Glomerular endothelial cell (primary cell): ENCODE data around the gene DGKK. TPM values are rescaled to one million over a fixed set of nuclear protein-coding genes. Genes with fewer than 3 reads are reported as not detected.

Source experiments
- DNase-seq: peaks from one replicate; pipeline ENCODE4 v3.0.0-alpha.2; 2011; ENCODE audit warnings: low read depth, low spot score; ENCODE audit errors: extremely low read depth
- total RNA-seq: library from RNA; depleted of rRNA; stranded (reverse); fragments of >200 nt; gene quantifications from 2 replicates; pipeline ENCODE4 v1.2.3, GENCODE V29; 2015

Gene DGKK
- not detected in 2 replicates for total RNA-seq

- no peak for DNase-seq
These were observed at the start of gene DGKK for GRCh38 chrX:50470103-50471031. Gene DGKK (minus strand): TSS chrX:50470825. CDS start chrX:50470678, 147 bp downstream.

- DNase-seq = no peak
These were observed 44.2 kb upstream of the DGKK start for GRCh38 chrX:50514811-50515210.

GRCh38 chrX:50497114-50497513, 26.5 kb upstream of the DGKK start:
- no peak for DNase-seq

GRCh38 chrX:50495616-50496015, 25.0 kb upstream of the DGKK start:
- DNase-seq = no peak

- no peak for DNase-seq
These were observed 22.1 kb upstream of the DGKK start for GRCh38 chrX:50492720-50493119.

GRCh38 chrX:50484662-50485061, 14.0 kb upstream of the DGKK start:
- DNase-seq = no peak

GRCh38 chrX:50483283-50483682, 12.7 kb upstream of the DGKK start:
- DNase-seq = no peak

- no peak for DNase-seq
These were observed 4.6 kb upstream of the DGKK start for GRCh38 chrX:50475208-50475607.

GRCh38 chrX:50471390-50471789, 765 bp upstream of the DGKK start:
- DNase-seq = no peak

GRCh38 chrX:50469206-50469605, 1.4 kb downstream of the DGKK start:
- no peak for DNase-seq

GRCh38 chrX:50459615-50460014, 11.0 kb downstream of the DGKK start:
- no peak for DNase-seq

- DNase-seq = no peak
These were observed 12.1 kb downstream of the DGKK start for GRCh38 chrX:50458483-50458882.

- no peak for DNase-seq
These were observed 13.7 kb downstream of the DGKK start for GRCh38 chrX:50456712-50457484.

- DNase-seq = no peak
These were observed 17.8 kb downstream of the DGKK start for GRCh38 chrX:50452782-50453181.

GRCh38 chrX:50450324-50450723, 20.3 kb downstream of the DGKK start:
- no peak for DNase-seq

- DNase-seq = no peak
These were observed 22.1 kb downstream of the DGKK start for GRCh38 chrX:50448565-50448964.

GRCh38 chrX:50447535-50447934, 23.1 kb downstream of the DGKK start:
- no peak for DNase-seq

- no peak for DNase-seq
These were observed 28.1 kb downstream of the DGKK start for GRCh38 chrX:50442426-50443116.

- no peak for DNase-seq
These were observed 33.8 kb downstream of the DGKK start for GRCh38 chrX:50436797-50437196.

GRCh38 chrX:50432829-50433289, 37.8 kb downstream of the DGKK start:
- no peak for DNase-seq

GRCh38 chrX:50431623-50432022, 39.0 kb downstream of the DGKK start:
- DNase-seq = no peak
